Endothelial cell of umbilical vein (primary cell): ENCODE results near the gene IFT27.

Experiments used
- EZH2 ChIP-seq: IDR thresholded peaks from 2 replicates; pipeline ENCODE4 v1.6.1; 2012; ENCODE audit warnings: borderline replicate concordance, low read depth, mild to moderate bottlenecking, moderate library complexity, low read length, inconsistent platforms; ENCODE audit not compliant: severe bottlenecking
- FOS ChIP-seq: IDR thresholded peaks from 2 replicates; pipeline ENCODE4 v1.6.1; 2011; ENCODE audit warnings: mild to moderate bottlenecking, low read length, moderate library complexity, borderline replicate concordance; ENCODE audit not compliant: insufficient read depth
- JUN ChIP-seq: IDR thresholded peaks from 2 replicates; pipeline ENCODE4 v1.6.1; 2011; ENCODE audit warnings: borderline replicate concordance, low read depth; ENCODE audit not compliant: insufficient read length, insufficient read depth
- MYC ChIP-seq: IDR thresholded peaks from one replicate; pipeline ENCODE4 v1.6.1; 2011; ENCODE audit warnings: mild to moderate bottlenecking, low read depth, low read length
- POLR2A ChIP-seq: IDR thresholded peaks from 2 replicates; pipeline ENCODE4 v1.6.1; 2012; ENCODE audit warnings: low read depth, mild to moderate bottlenecking, control low read depth, low read length
- POLR2AphosphoS5 ChIP-seq: IDR thresholded peaks from 2 replicates; pipeline ENCODE4 v1.6.1; 2012; ENCODE audit warnings: low read depth, mild to moderate bottlenecking, control low read depth, low read length, moderate library complexity; ENCODE audit not compliant: insufficient read depth
- TF ChIP-seq, protein P1 (sequence below), 2 donors: IDR thresholded peaks; 1 replicate in 1 of 2; 2 replicates in 1 of 2; pipeline ENCODE4 v1.5.1; 2011; ENCODE audit warnings: low read length in 2 of 2, mild to moderate bottlenecking in 2 of 2, moderate library complexity in 2 of 2, control low read depth in 1 of 2, inconsistent platforms in 1 of 2, low read depth in 1 of 2; ENCODE audit not compliant: insufficient read depth in 1 of 2; ENCODE audit errors: extremely low read depth in 1 of 2
- TF ChIP-seq, protein P2 (sequence below): IDR thresholded peaks from 2 replicates; pipeline ENCODE4 v1.6.1; 2011; ENCODE audit not compliant: insufficient read depth, insufficient read length

GRCh38 chr22:36727927-36728488, 47.9 kb downstream of the IFT27 start:
- TF ChIP-seq EZH2 (no peak), MYC (no peak), POLR2A (no peak), JUN (no peak), POLR2AphosphoS5 (no peak), FOS (no peak)
- TF ChIP-seq, protein P1, sequence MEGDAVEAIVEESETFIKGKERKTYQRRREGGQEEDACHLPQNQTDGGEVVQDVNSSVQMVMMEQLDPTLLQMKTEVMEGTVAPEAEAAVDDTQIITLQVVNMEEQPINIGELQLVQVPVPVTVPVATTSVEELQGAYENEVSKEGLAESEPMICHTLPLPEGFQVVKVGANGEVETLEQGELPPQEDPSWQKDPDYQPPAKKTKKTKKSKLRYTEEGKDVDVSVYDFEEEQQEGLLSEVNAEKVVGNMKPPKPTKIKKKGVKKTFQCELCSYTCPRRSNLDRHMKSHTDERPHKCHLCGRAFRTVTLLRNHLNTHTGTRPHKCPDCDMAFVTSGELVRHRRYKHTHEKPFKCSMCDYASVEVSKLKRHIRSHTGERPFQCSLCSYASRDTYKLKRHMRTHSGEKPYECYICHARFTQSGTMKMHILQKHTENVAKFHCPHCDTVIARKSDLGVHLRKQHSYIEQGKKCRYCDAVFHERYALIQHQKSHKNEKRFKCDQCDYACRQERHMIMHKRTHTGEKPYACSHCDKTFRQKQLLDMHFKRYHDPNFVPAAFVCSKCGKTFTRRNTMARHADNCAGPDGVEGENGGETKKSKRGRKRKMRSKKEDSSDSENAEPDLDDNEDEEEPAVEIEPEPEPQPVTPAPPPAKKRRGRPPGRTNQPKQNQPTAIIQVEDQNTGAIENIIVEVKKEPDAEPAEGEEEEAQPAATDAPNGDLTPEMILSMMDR (IDR thresholded peaks at IDR 0.05; ENCODE audit: extremely low read depth in 1 of 2, insufficient read depth in 1 of 2, low read depth in 1 of 2, low read length in 2 of 2) = no peak
- TF ChIP-seq, protein P2, sequence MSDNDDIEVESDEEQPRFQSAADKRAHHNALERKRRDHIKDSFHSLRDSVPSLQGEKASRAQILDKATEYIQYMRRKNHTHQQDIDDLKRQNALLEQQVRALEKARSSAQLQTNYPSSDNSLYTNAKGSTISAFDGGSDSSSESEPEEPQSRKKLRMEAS = peak; percentile 32
